SK-N-SH (cell line): ENCODE data around the gene SOX9. TPM values are rescaled to one million over a fixed set of nuclear protein-coding genes. Genes with fewer than 3 reads are reported as not detected.

ENCODE experiments used
- CTCF ChIA-PET: fragments of 300-600, 350-600 bp; formaldehyde crosslinking; extraction: SDS; loops from one replicate; lab custom pipeline; 2021; lab: Yijun Ruan, JAX
- POLR2A ChIA-PET: fragments of 350-600 bp; sonication (Branson Sonifier 250); formaldehyde crosslinking; extraction: SDS; loops from one replicate; lab custom pipeline; 2020; ENCODE audit warnings: antibody characterized with exemption, inconsistent platforms; lab: Yijun Ruan, JAX
- DNase-seq: peaks from one replicate; pipeline ENCODE4 v3.0.0; 2012
- H2AFZ ChIP-seq: fragments of 200-600 bp; sonication (generic); 2 replicates; pipeline ENCODE4 v1.8.1; 2016; ENCODE audit warnings: antibody characterized with exemption, mild to moderate bottlenecking, low read depth
- H3F3A ChIP-seq: fragments of 200-600 bp; sonication (generic); replicated peaks from 2 replicates; pipeline ENCODE3; 2016; ENCODE audit warnings: antibody characterized with exemption, mild to moderate bottlenecking; ENCODE audit not compliant: insufficient read depth
- H3K27ac ChIP-seq, 2 experiments: fragments of 200-500 bp in 1 of 2; fragments of 200-600 bp in 1 of 2; sonication (Bioruptor generic) in 1 of 2; sonication (generic), shearing (Covaris generic) in 1 of 2; 2 replicates each; pipeline versions ENCODE4 v1.5.1 to v1.6.1; 2014 to 2016; ENCODE audit warnings: low read depth in 2 of 2, inconsistent platforms in 1 of 2, low read length in 1 of 2, mild to moderate bottlenecking in 1 of 2, mixed read lengths in 1 of 2
- H3K27me3 ChIP-seq: fragments of 200-600 bp; sonication (generic), shearing (Covaris generic); 2 replicates; pipeline ENCODE4 v1.6.1; 2016; ENCODE audit warnings: mixed run types; ENCODE audit not compliant: insufficient read depth
- H3K36me3 ChIP-seq, 2 experiments: fragments of 200-500 bp in 1 of 2; fragments of 200-600 bp in 1 of 2; sonication (Bioruptor generic) in 1 of 2; sonication (generic) in 1 of 2; replicated peaks in 1 of 2; 2 replicates each; pipeline versions ENCODE3 to v1.5.1; 2014 to 2016; ENCODE audit warnings: low read length in 1 of 2, mild to moderate bottlenecking in 1 of 2; ENCODE audit not compliant: insufficient read depth in 2 of 2, control insufficient read depth in 1 of 2
- H3K4me1 ChIP-seq, 2 experiments: fragments of 200-500 bp in 1 of 2; fragments of 200-600 bp in 1 of 2; sonication (Bioruptor generic) in 1 of 2; sonication (generic), shearing (Covaris generic) in 1 of 2; 2 replicates each; pipeline versions ENCODE4 v1.5.1 to v1.6.1; 2014 to 2016; ENCODE audit warnings: low read depth in 1 of 2, low read length in 1 of 2, mixed run types in 1 of 2; ENCODE audit not compliant: insufficient read depth in 2 of 2, control insufficient read depth in 1 of 2
- H3K4me2 ChIP-seq: fragments of 200-600 bp; sonication (generic), shearing (Covaris generic); 2 replicates; pipeline ENCODE4 v1.6.1; 2017; ENCODE audit warnings: mixed run types
- H3K4me3 ChIP-seq, 2 experiments: fragments of 200-500 bp in 1 of 2; fragments of 200-600 bp in 1 of 2; sonication (Bioruptor generic) in 1 of 2; sonication (generic), shearing (Covaris generic) in 1 of 2; 2 replicates each; pipeline versions ENCODE4 v1.5.1 to v1.8.1; 2014 to 2016; ENCODE audit warnings: low read depth in 2 of 2, inconsistent platforms in 1 of 2, low read length in 1 of 2, mild to moderate bottlenecking in 1 of 2, mixed read lengths in 1 of 2, moderate library complexity in 1 of 2
- H3K79me2 ChIP-seq: fragments of 200-600 bp; sonication (generic); 2 replicates; pipeline ENCODE4 v1.8.1; 2017; ENCODE audit warnings: mild to moderate bottlenecking; ENCODE audit not compliant: insufficient read depth
- H3K9ac ChIP-seq: fragments of 200-600 bp; sonication (generic); 2 replicates; pipeline ENCODE4 v1.6.1; 2017; ENCODE audit warnings: mixed run types
- H3K9me2 ChIP-seq: fragments of 200-600 bp; sonication (generic); 2 replicates; pipeline ENCODE4 v1.6.1; 2017; ENCODE audit warnings: mixed run types
- H3K9me3 ChIP-seq: fragments of 200-600 bp; sonication (generic); 2 replicates; pipeline ENCODE4 v1.6.1; 2017; ENCODE audit warnings: mixed run types, mild to moderate bottlenecking, moderate library complexity
- H4K20me1 ChIP-seq: fragments of 200-600 bp; sonication (generic); 2 replicates; pipeline ENCODE4 v1.6.1; 2017; ENCODE audit warnings: mild to moderate bottlenecking, mixed run types; ENCODE audit not compliant: insufficient read depth
- EP300 ChIP-seq, 2 experiments: IDR thresholded peaks; 2 replicates each; pipeline versions ENCODE4 v1.4.0 to v1.6.1; 2012; ENCODE audit warnings: borderline replicate concordance in 1 of 2, low read depth in 1 of 2, low read length in 1 of 2
- FOSL2 ChIP-seq: IDR thresholded peaks from 2 replicates; pipeline ENCODE4 v1.4.0; 2012; ENCODE audit warnings: low read depth, mild to moderate bottlenecking, moderate library complexity, borderline replicate concordance
- JUND ChIP-seq: IDR thresholded peaks from 2 replicates; pipeline ENCODE4 v1.4.0; 2012
- MXI1 ChIP-seq: IDR thresholded peaks from 2 replicates; pipeline ENCODE4 v1.6.1; 2012; ENCODE audit warnings: mild to moderate bottlenecking, low read depth, low read length, improper control_type of control experiment
- RCOR1 ChIP-seq: fragments of 150-350 bp; IDR thresholded peaks from 2 replicates; pipeline ENCODE4 v1.6.1; 2017; ENCODE audit warnings: antibody characterized with exemption, low read length
- RXRA ChIP-seq: IDR thresholded peaks from 2 replicates; pipeline ENCODE4 v1.4.0; 2012; ENCODE audit warnings: low read depth, mild to moderate bottlenecking, borderline replicate concordance
- SIN3A ChIP-seq: IDR thresholded peaks from 2 replicates; pipeline ENCODE4 v1.6.1; 2012; ENCODE audit warnings: low read depth, mild to moderate bottlenecking, low read length, moderate library complexity, borderline replicate concordance
- WGBS: methylation state at CpG from one replicate; pipeline ENCODE4 v1.1.6; 2017; ENCODE audit warnings: low lambda C conversion rate; 5-methylcytosine and 5-hydroxymethylcytosine counted together
- polyA plus RNA-seq, 3 experiments: library from polyadenylated mRNA; depleted of rRNA; stranded (reverse); fragments of >200 nt; gene quantifications; 2 replicates each; pipeline ENCODE4 v1.2.3, GENCODE V29; 2012
- TF ChIP-seq, protein P1 (sequence below): fragments of 200-600 bp; sonication (generic); IDR thresholded peaks from 2 replicates; pipeline ENCODE4 v1.6.1; 2017; ENCODE audit warnings: antibody characterized with exemption, mild to moderate bottlenecking, moderate library complexity
- TF ChIP-seq, protein P2 (sequence below): IDR thresholded peaks from 2 replicates; pipeline ENCODE4 v1.4.0; 2012; ENCODE audit warnings: low read depth, borderline replicate concordance
- TF ChIP-seq, protein P3 (sequence below): fragments of 150-350 bp; IDR thresholded peaks from 2 replicates; pipeline ENCODE4 v1.6.1; 2016; ENCODE audit warnings: mild to moderate bottlenecking, low read depth, low read length

The SOX9 gene
- polyA plus RNA-seq, 1 of the 3 experiments (the other 2 are of a cell fraction), result 35.3 TPM

- Histone ChIP-seq H3K4me2 (no peak overlapping the region), H3K27me3 (no peaks in the 10 kb centered on the region), H3K36me3 (no peaks in the 10 kb centered on the region), H3K9ac (no peak overlapping the region), H4K20me1 (no peaks in the 10 kb centered on the region; the same call in 1 of the 2 replicates), H3F3A (peaks cover 15% of the 10 kb centered on the region), H3K4me3 (no peak overlapping the region), H3K27ac (no peak overlapping the region), H3K79me2 (peaks cover 19% of the 10 kb centered on the region), H2AFZ (no peak overlapping the region), H3K4me1 (peaks cover 0 to 30% of the 10 kb centered on the region in 2 experiments; a peak in 1 of 4 replicates), H3K9me3 (no peaks in the 10 kb centered on the region), H3K9me2 (no peaks in the 10 kb centered on the region)
- ChIA-PET POLR2A (no interaction called here), CTCF (interaction anchor here (0.6 to 7.7 kb wide), 13 partner anchors 12 to 1351 kb away, joined by 3 to 69 read pairs (median 4); no protein-coding TSS in a partner anchor)
- TF ChIP-seq FOSL2 (no peak), RCOR1 (no peak), MXI1 (no peak), EP300 (IDR thresholded peaks at IDR 0.05; ENCODE audit: borderline replicate concordance in 1 of 2, low read depth in 1 of 2, low read length in 1 of 2) (no peak), RXRA (no peak), SIN3A (no peak), JUND (no peak)
- TF ChIP-seq, protein P1, sequence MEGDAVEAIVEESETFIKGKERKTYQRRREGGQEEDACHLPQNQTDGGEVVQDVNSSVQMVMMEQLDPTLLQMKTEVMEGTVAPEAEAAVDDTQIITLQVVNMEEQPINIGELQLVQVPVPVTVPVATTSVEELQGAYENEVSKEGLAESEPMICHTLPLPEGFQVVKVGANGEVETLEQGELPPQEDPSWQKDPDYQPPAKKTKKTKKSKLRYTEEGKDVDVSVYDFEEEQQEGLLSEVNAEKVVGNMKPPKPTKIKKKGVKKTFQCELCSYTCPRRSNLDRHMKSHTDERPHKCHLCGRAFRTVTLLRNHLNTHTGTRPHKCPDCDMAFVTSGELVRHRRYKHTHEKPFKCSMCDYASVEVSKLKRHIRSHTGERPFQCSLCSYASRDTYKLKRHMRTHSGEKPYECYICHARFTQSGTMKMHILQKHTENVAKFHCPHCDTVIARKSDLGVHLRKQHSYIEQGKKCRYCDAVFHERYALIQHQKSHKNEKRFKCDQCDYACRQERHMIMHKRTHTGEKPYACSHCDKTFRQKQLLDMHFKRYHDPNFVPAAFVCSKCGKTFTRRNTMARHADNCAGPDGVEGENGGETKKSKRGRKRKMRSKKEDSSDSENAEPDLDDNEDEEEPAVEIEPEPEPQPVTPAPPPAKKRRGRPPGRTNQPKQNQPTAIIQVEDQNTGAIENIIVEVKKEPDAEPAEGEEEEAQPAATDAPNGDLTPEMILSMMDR, result no peak
- TF ChIP-seq, protein P2, sequence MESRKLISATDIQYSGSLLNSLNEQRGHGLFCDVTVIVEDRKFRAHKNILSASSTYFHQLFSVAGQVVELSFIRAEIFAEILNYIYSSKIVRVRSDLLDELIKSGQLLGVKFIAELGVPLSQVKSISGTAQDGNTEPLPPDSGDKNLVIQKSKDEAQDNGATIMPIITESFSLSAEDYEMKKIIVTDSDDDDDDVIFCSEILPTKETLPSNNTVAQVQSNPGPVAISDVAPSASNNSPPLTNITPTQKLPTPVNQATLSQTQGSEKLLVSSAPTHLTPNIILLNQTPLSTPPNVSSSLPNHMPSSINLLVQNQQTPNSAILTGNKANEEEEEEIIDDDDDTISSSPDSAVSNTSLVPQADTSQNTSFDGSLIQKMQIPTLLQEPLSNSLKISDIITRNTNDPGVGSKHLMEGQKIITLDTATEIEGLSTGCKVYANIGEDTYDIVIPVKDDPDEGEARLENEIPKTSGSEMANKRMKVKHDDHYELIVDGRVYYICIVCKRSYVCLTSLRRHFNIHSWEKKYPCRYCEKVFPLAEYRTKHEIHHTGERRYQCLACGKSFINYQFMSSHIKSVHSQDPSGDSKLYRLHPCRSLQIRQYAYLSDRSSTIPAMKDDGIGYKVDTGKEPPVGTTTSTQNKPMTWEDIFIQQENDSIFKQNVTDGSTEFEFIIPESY, result no peak
- TF ChIP-seq, protein P3, sequence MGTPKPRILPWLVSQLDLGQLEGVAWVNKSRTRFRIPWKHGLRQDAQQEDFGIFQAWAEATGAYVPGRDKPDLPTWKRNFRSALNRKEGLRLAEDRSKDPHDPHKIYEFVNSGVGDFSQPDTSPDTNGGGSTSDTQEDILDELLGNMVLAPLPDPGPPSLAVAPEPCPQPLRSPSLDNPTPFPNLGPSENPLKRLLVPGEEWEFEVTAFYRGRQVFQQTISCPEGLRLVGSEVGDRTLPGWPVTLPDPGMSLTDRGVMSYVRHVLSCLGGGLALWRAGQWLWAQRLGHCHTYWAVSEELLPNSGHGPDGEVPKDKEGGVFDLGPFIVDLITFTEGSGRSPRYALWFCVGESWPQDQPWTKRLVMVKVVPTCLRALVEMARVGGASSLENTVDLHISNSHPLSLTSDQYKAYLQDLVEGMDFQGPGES, result no peak
- peak; percentile 27 for DNase-seq
- WGBS, result 89% methylated on average over 50 of the region's 51 CpGs
Observed at GRCh38 chr17:72117535-72118334, 3.1 kb upstream of the SOX9 start.
